ENCODE results near the gene SLC38A9.

Gene SLC38A9

GRCh38 chr5:55667938-55668337 lies 44.2 kb downstream of the SLC38A9 start:
- H3K27ac Mint-ChIP-seq = no peak overlapping the region
- no peak overlapping the region for H3K4me3 Mint-ChIP-seq
- H3K4me1 Mint-ChIP-seq (ENCODE audit: low read depth in 2 of 2) = no peaks in the 10 kb centered on the region
- no peaks in the 10 kb centered on the region for H3K27me3 Mint-ChIP-seq
- peaks cover 25% of the 10 kb centered on the region for H3K36me3 Mint-ChIP-seq (ENCODE audit: insufficient read depth)
- ATAC-seq (replicated peaks) = no peak
- no peaks in the 10 kb centered on the region for H3K9me3 Mint-ChIP-seq
- DNase-seq = no peak

DNA sequence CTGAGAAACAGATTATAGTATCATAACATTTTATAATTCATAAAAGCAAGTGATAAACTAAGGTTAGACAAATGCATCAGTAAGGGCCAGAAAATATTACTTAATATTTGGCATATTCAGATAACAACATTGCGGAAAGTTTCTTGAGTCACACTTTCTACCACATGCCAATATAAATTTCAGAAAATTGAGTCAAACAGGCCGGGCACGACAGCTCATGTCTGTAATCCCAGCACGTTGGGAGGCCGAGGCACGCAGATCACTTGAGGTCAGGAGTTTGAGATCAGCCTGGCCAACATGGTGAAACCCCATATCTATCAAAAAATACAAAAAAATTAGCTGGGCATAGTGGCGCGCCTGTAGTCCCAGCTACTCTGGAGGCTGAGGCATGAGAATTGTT lies 47.1 kb downstream of the SLC38A9 start:
- ATAC-seq (replicated peaks) (no peak), DNase-seq (no peak)
- Mint-ChIP-seq H3K36me3 (ENCODE audit: insufficient read depth) (peaks cover 43% of the 10 kb centered on the region), H3K4me1 (ENCODE audit: low read depth in 2 of 2) (no peaks in the 10 kb centered on the region), H3K27me3 (no peaks in the 10 kb centered on the region), H3K9me3 (no peaks in the 10 kb centered on the region), H3K4me3 (no peak overlapping the region), H3K27ac (no peak overlapping the region)

GRCh38 chr5:55657443-55657842 lies 54.7 kb downstream of the SLC38A9 start:
- H3K27ac Mint-ChIP-seq = no peak overlapping the region
- DNase-seq = no peak
- peaks cover 0 to 4% of the 10 kb centered on the region in 2 donors for H3K4me1 Mint-ChIP-seq (ENCODE audit: low read depth in 2 of 2)
- no peaks in the 10 kb centered on the region for H3K9me3 Mint-ChIP-seq
- no peak for ATAC-seq (replicated peaks)
- no peaks in the 10 kb centered on the region for H3K27me3 Mint-ChIP-seq
- peaks cover 38% of the 10 kb centered on the region for H3K36me3 Mint-ChIP-seq (ENCODE audit: insufficient read depth)
- H3K4me3 Mint-ChIP-seq = no peak overlapping the region

DNA sequence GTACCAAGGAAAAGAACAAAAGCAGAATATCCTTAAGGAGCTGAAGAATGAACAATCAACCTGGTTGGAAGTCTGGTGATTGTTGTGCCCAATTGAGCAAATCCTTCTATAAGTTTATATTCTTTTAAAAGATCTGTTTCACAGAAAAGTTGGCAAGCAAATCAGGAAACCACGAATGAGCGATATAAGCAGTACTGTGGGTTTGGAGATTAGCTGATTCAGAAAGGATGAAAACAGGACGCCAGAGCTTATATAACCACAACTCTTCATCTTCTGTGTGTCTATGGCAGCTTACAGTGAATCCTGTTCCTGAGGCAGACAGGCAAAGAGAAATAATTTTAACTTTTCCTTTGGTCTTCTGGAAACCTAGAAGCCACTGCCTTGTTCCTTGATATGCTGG lies 61.7 kb downstream of the SLC38A9 start:
- DNase-seq (no peak), ATAC-seq (replicated peaks) (no peak)
- peaks cover 36% of the 10 kb centered on the region for H3K36me3 Mint-ChIP-seq (ENCODE audit: insufficient read depth)
- H3K9me3 Mint-ChIP-seq = no peaks in the 10 kb centered on the region
- H3K27ac Mint-ChIP-seq = peak overlapping the region; percentile 20 to 48
- H3K4me1 Mint-ChIP-seq (ENCODE audit: low read depth in 2 of 2) = peaks cover 6 to 11% of the 10 kb centered on the region in 2 donors
- no peaks in the 10 kb centered on the region for H3K27me3 Mint-ChIP-seq
- no peak overlapping the region for H3K4me3 Mint-ChIP-seq

GRCh38 chr5:55649963-55650362 lies 62.2 kb downstream of the SLC38A9 start:
- Mint-ChIP-seq H3K4me3 (no peak overlapping the region), H3K27ac (peak overlapping the region; percentile 48 to 72), H3K4me1 (ENCODE audit: low read depth in 2 of 2) (peaks cover 6 to 11% of the 10 kb centered on the region in 2 donors), H3K36me3 (ENCODE audit: insufficient read depth) (peaks cover 34% of the 10 kb centered on the region), H3K27me3 (no peaks in the 10 kb centered on the region), H3K9me3 (no peaks in the 10 kb centered on the region)
- ATAC-seq (replicated peaks) (no peak), DNase-seq (no peak)

DNA sequence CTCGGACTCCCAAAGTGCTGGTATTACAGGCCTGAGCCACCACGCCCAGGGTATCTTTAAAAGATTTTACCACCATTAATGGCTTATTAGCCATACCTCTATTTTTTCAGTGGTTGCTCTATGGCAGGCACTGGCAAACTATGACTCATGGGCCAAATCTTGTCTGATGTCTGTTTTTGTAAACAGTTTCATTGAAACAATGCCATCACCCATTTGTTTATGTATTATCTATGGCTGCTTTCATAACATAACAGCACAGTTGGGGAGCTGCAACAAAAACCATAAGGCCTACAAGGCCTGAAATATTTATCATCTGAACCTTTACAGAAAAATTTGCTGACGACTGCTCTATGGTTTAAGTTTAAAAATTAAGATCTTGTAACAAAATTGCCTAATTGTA lies 66.8 kb downstream of the SLC38A9 start:
- no peak for DNase-seq
- Mint-ChIP-seq H3K4me3 (no peak overlapping the region), H3K27ac (peak overlapping the region in 1 of 2 donors; percentile 64), H3K27me3 (no peaks in the 10 kb centered on the region), H3K9me3 (no peaks in the 10 kb centered on the region), H3K36me3 (ENCODE audit: insufficient read depth) (peaks cover 20% of the 10 kb centered on the region), H3K4me1 (ENCODE audit: low read depth in 2 of 2) (peaks cover 2 to 9% of the 10 kb centered on the region in 2 donors)
- ATAC-seq (replicated peaks) = no peak

DNA sequence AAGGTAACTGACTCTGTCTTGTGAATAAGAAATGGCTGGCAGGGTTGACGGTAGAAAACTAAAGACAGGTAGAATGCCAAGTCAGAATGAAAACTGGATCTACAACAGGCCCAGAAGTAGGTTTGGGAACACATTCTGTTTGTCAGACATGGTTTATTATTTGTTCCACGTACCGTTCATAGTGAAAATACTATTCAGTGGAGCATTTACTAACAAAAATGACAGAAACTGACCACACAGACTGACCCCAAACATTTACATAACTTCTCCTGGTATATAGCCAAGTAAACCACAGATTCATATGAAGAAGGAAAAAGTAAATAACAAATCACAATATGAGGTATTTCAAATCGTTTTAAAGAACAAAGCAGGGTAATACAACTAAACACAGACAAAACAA lies 73.7 kb downstream of the SLC38A9 start:
- H3K27ac Mint-ChIP-seq = no peak overlapping the region
- peaks cover 0 to 8% of the 10 kb centered on the region in 2 donors for H3K4me1 Mint-ChIP-seq (ENCODE audit: low read depth in 2 of 2)
- H3K4me3 Mint-ChIP-seq = no peak overlapping the region
- no peak for ATAC-seq (replicated peaks)
- peaks cover 12% of the 10 kb centered on the region for H3K36me3 Mint-ChIP-seq (ENCODE audit: insufficient read depth)
- no peaks in the 10 kb centered on the region for H3K9me3 Mint-ChIP-seq
- DNase-seq = no peak
- H3K27me3 Mint-ChIP-seq = no peaks in the 10 kb centered on the region

DNA sequence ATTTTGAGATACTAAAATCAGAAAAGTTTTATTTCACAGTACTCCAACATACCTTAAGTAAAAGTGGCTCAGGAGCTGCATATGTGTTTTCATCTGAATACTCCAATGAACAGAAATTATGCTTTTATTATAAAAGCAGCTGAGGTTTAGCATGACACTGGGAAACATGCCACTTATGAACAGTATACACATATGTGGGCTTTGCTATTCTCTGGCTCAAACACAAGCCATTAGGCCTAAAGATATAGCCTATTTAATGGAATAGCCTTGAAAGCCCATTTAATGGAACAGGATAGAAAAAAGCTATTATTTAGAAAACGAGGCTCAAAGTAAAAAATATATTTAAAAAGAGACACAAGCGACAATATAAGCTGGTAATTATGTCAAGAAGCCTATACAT lies 74.1 kb downstream of the SLC38A9 start:
- Mint-ChIP-seq H3K4me1 (ENCODE audit: low read depth in 2 of 2) (peaks cover 0 to 8% of the 10 kb centered on the region in 2 donors), H3K36me3 (ENCODE audit: insufficient read depth) (peaks cover 12% of the 10 kb centered on the region), H3K27me3 (no peaks in the 10 kb centered on the region), H3K9me3 (no peaks in the 10 kb centered on the region), H3K27ac (no peak overlapping the region), H3K4me3 (no peak overlapping the region)
- no peak for ATAC-seq (replicated peaks)
- no peak for DNase-seq

- Mint-ChIP-seq H3K27ac (no peak overlapping the region), H3K9me3 (no peaks in the 10 kb centered on the region), H3K36me3 (ENCODE audit: insufficient read depth) (peaks cover 15% of the 10 kb centered on the region), H3K4me3 (no peak overlapping the region), H3K4me1 (ENCODE audit: low read depth in 2 of 2) (peaks cover 0 to 8% of the 10 kb centered on the region in 2 donors), H3K27me3 (no peaks in the 10 kb centered on the region)
- DNase-seq = no peak
- ATAC-seq (replicated peaks) = no peak
These were observed 75.4 kb downstream of the SLC38A9 start for GRCh38 chr5:55636683-55637082.

DNA sequence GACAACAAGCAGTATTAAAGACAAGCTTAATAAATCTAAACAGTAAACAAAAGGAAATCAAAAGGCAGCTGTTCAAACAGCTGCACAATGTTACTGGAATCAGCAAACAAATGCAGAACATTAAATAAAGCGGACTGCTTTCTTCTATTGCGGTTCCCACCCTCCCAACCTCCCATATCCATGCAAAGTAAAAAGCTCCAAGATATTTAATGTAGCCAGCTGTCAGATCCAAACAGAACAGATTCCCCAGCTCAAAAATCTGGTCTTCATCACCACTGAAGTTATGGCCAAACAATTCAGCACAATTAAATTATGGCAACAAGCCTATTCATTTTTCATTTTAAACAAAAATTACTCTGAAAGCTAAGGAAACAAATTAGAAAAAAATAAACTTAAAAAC lies 75.9 kb downstream of the SLC38A9 start:
- H3K27me3 Mint-ChIP-seq = no peaks in the 10 kb centered on the region
- H3K27ac Mint-ChIP-seq = no peak overlapping the region
- peaks cover 0 to 6% of the 10 kb centered on the region in 2 donors for H3K4me1 Mint-ChIP-seq (ENCODE audit: low read depth in 2 of 2)
- H3K4me3 Mint-ChIP-seq = no peak overlapping the region
- DNase-seq = no peak
- no peaks in the 10 kb centered on the region for H3K9me3 Mint-ChIP-seq
- ATAC-seq (replicated peaks) = no peak
- H3K36me3 Mint-ChIP-seq (ENCODE audit: insufficient read depth) = peaks cover 15% of the 10 kb centered on the region

- no peak overlapping the region for H3K4me3 Mint-ChIP-seq
- DNase-seq (no peak), ATAC-seq (replicated peaks) (no peak)
- peaks cover 0 to 5% of the 10 kb centered on the region in 2 donors for H3K4me1 Mint-ChIP-seq (ENCODE audit: low read depth in 2 of 2)
- no peaks in the 10 kb centered on the region for H3K27me3 Mint-ChIP-seq
- H3K27ac Mint-ChIP-seq = peak overlapping the region in 1 of 2 donors; percentile 44
- no peaks in the 10 kb centered on the region for H3K9me3 Mint-ChIP-seq
- peaks cover 11% of the 10 kb centered on the region for H3K36me3 Mint-ChIP-seq (ENCODE audit: insufficient read depth)
These were observed 77.3 kb downstream of the SLC38A9 start for GRCh38 chr5:55634866-55635265.

GRCh38 chr5:55634209-55634805 lies 77.8 kb downstream of the SLC38A9 start:
- Mint-ChIP-seq H3K9me3 (no peaks in the 10 kb centered on the region), H3K4me1 (ENCODE audit: low read depth in 2 of 2) (peaks cover 0 to 5% of the 10 kb centered on the region in 2 donors), H3K36me3 (ENCODE audit: insufficient read depth) (peaks cover 8% of the 10 kb centered on the region), H3K4me3 (no peak overlapping the region), H3K27ac (no peak overlapping the region), H3K27me3 (no peaks in the 10 kb centered on the region)
- ATAC-seq (replicated peaks) (no peak), DNase-seq (no peak)

- Mint-ChIP-seq H3K4me1 (ENCODE audit: low read depth in 2 of 2) (peaks cover 0 to 4% of the 10 kb centered on the region in 2 donors), H3K27ac (no peak overlapping the region), H3K4me3 (no peak overlapping the region), H3K9me3 (no peaks in the 10 kb centered on the region), H3K27me3 (no peaks in the 10 kb centered on the region), H3K36me3 (ENCODE audit: insufficient read depth) (peaks cover 7% of the 10 kb centered on the region)
- no peak for DNase-seq
- ATAC-seq (replicated peaks) = no peak
These were observed 78.4 kb downstream of the SLC38A9 start for GRCh38 chr5:55633574-55634208.

DNA sequence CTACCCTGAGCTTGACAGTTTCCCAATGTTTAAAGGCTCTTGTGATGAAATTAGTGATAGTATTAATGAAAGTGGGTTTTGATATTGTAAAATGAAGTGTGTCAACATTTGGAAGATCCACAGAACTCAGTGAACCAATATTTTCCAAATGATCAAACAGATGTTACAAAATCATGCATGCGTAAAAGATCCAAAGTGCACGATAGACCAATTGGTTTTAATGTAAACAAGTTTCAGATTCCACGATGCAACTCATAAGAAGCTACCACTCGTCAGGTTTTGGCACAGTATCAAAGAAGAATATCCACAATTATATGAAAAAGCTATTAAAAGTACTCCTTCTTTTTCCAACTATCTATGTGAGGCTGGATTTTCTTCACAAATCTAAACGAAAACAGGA lies 82.3 kb downstream of the SLC38A9 start:
- Mint-ChIP-seq H3K36me3 (ENCODE audit: insufficient read depth) (peaks cover 7% of the 10 kb centered on the region), H3K27me3 (no peaks in the 10 kb centered on the region), H3K4me3 (no peak overlapping the region), H3K27ac (no peak overlapping the region), H3K4me1 (ENCODE audit: low read depth in 2 of 2) (no peaks in the 10 kb centered on the region), H3K9me3 (no peaks in the 10 kb centered on the region)
- DNase-seq (no peak), ATAC-seq (replicated peaks) (no peak)
